HUES64 (cell line): ENCODE data around the gene FAM185A.
"Not testable (repeated sequence)": the region's sequence is repeated elsewhere in the genome, so short reads cannot be mapped to it uniquely, and the experiment has no call there.

Experiments used
- H3K27ac ChIP-seq: 2 replicates; pipeline ENCODE4 v1.7.0; 2013; ENCODE audit warnings: low read depth, low read length, inconsistent platforms
- H3K27me3 ChIP-seq: 2 replicates; pipeline ENCODE4 v1.6.1; 2013; ENCODE audit warnings: mild to moderate bottlenecking, low read length; ENCODE audit not compliant: insufficient read depth
- H3K36me3 ChIP-seq: 2 replicates; pipeline ENCODE4 v1.6.1; 2013; ENCODE audit warnings: mild to moderate bottlenecking, low read length; ENCODE audit not compliant: insufficient read depth
- H3K4me1 ChIP-seq: 2 replicates; pipeline ENCODE4 v1.6.1; 2013; ENCODE audit warnings: mild to moderate bottlenecking, low read length, moderate library complexity; ENCODE audit not compliant: insufficient read depth
- H3K4me3 ChIP-seq: 2 replicates; pipeline ENCODE4 v1.5.1; 2013; ENCODE audit warnings: mild to moderate bottlenecking, low read length, moderate library complexity
- H3K9ac ChIP-seq: 2 replicates; pipeline ENCODE4 v1.6.1; 2013; ENCODE audit warnings: mild to moderate bottlenecking, low read depth, low read length
- H3K9me3 ChIP-seq: 2 replicates; pipeline ENCODE4 v1.6.1; 2013; ENCODE audit warnings: low read depth, low read length; ENCODE audit not compliant: insufficient read depth
- WGBS: fragments of 150-250, 120-280 bp; methylation state at CpG from one replicate; pipeline ENCODE4 v1.1.7; 2013; ENCODE audit warnings: missing lambda C conversion rate; 5-methylcytosine and 5-hydroxymethylcytosine counted together

The FAM185A gene

GRCh38 chr7:102834999-102835398 is 86.2 kb downstream of the FAM185A start:
- H3K36me3 ChIP-seq = no peaks in the 10 kb centered on the region
- H3K9ac ChIP-seq = no peak overlapping the region
- no peak overlapping the region for H3K4me3 ChIP-seq
- no peaks in the 10 kb centered on the region for H3K9me3 ChIP-seq
- no peaks in the 10 kb centered on the region for H3K27me3 ChIP-seq
- no peak overlapping the region for H3K27ac ChIP-seq
- H3K4me1 ChIP-seq = no peaks in the 10 kb centered on the region
- 89% methylated on average over 1 of the region's 1 CpG for WGBS

- Histone ChIP-seq H3K36me3 (no peaks in the 10 kb centered on the region), H3K9ac (no peak overlapping the region), H3K4me1 (no peaks in the 10 kb centered on the region), H3K27me3 (no peaks in the 10 kb centered on the region), H3K9me3 (no peaks in the 10 kb centered on the region), H3K27ac (no peak overlapping the region), H3K4me3 (no peak overlapping the region)
- WGBS = 94% methylated on average over 6 of the region's 6 CpGs
Observed at GRCh38 chr7:102836191-102836919, 87.6 kb downstream of the FAM185A start.

- WGBS = 95% methylated on average over 1 of the region's 1 CpG
- Histone ChIP-seq H3K4me3 (no peak overlapping the region), H3K27me3 (no peaks in the 10 kb centered on the region)
Observed at GRCh38 chr7:102836977-102837376, 88.2 kb downstream of the FAM185A start.

DNA sequence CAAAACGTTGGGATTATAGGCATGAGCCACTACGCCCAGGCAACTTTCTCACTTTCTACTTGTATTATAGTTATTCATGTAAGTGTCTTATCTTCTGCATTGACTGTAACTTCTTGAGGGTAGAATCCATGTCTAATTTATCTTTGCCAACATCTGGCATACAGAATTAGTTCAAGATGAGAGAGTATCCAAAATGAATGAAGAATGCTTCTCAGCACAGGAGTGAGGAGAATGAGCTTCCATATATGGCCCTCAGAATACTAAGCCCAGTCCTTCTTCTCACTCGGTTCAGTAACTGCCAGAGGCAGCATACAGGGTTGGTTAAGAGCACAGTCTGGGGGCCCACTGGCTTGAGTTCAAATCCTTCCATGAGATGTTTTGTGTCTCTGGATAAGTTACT is 89.0 kb downstream of the FAM185A start:
- no peaks in the 10 kb centered on the region for H3K4me1 ChIP-seq
- no peak overlapping the region for H3K27ac ChIP-seq
- H3K36me3 ChIP-seq = no peaks in the 10 kb centered on the region
- H3K9me3 ChIP-seq = no peaks in the 10 kb centered on the region
- no peak overlapping the region for H3K4me3 ChIP-seq
- no peaks in the 10 kb centered on the region for H3K27me3 ChIP-seq
- H3K9ac ChIP-seq = no peak overlapping the region
- 88% methylated on average over 2 of the region's 3 CpGs for WGBS

More at GRCh38 chr7:102836977-102837376, 88.2 kb downstream of the FAM185A start:
- H3K4me1 ChIP-seq = no peaks in the 10 kb centered on the region
- H3K36me3 ChIP-seq = no peaks in the 10 kb centered on the region
- H3K9ac ChIP-seq = no peak overlapping the region
- no peak overlapping the region for H3K27ac ChIP-seq
- no peaks in the 10 kb centered on the region for H3K9me3 ChIP-seq

- 94% methylated on average over 10 of the region's 10 CpGs for WGBS
Observed at GRCh38 chr7:102838572-102839101, 89.8 kb downstream of the FAM185A start.

DNA sequence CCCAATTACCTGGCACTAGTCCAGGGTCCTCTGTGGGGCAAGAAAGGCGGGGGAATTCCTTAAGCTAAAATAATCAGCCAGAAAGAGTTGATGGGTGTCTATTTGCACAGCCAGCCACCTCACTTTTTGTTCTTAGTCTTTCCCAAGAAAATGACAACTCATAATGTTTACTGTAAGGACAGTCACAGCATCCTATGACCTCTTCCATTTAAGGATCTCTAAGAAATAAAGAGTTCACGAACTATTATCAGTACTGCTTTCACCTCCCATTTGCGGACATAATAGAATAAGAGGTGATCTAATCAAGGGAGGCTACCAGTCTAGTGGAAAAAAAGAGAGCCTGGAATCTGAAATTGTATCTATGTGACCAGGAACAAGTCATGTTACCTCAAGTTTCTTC is 91.6 kb downstream of the FAM185A start:
- Histone ChIP-seq H3K9ac (no peak overlapping the region), H3K4me3 (no peak overlapping the region), H3K4me1 (no peaks in the 10 kb centered on the region), H3K27ac (no peak overlapping the region), H3K27me3 (no peaks in the 10 kb centered on the region), H3K36me3 (no peaks in the 10 kb centered on the region), H3K9me3 (no peaks in the 10 kb centered on the region)
- WGBS = 82% methylated on average over 3 of the region's 3 CpGs

More at GRCh38 chr7:102838572-102839101, 89.8 kb downstream of the FAM185A start:
- H3K9me3 ChIP-seq, H3K4me3 ChIP-seq, H3K4me1 ChIP-seq, H3K27ac ChIP-seq, H3K9ac ChIP-seq, H3K27me3 ChIP-seq, H3K36me3 ChIP-seq: not testable (repeated sequence)

DNA sequence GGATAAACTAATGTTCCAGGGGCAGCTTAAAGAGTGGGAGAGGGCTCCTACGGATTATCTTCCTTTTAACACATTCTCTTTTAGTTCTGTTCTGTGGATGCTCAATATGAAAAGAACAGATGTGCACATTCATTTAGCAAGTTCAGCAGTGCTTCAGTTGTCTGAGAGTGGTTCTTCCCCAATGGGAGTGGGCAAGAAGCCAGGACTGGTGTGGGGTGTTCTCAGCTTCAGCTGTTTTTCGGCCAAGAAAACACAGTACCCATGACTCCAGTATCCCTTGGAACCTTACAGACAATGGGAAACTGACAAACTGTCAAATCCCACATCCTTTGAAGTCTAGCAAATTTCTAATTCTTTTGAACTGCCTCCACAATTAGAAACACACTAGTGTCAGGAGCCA is 92.5 kb downstream of the FAM185A start:
- Histone ChIP-seq H3K27ac (no peak overlapping the region), H3K36me3 (no peaks in the 10 kb centered on the region), H3K9me3 (no peaks in the 10 kb centered on the region), H3K4me3 (no peak overlapping the region), H3K4me1 (no peaks in the 10 kb centered on the region), H3K9ac (no peak overlapping the region), H3K27me3 (no peaks in the 10 kb centered on the region)
- WGBS = 98% methylated on average over 2 of the region's 2 CpGs

- H3K4me3 ChIP-seq = no peak overlapping the region
- H3K9ac ChIP-seq = no peak overlapping the region
- no peaks in the 10 kb centered on the region for H3K36me3 ChIP-seq
- no peaks in the 10 kb centered on the region for H3K9me3 ChIP-seq
- H3K27me3 ChIP-seq = no peaks in the 10 kb centered on the region
- H3K4me1 ChIP-seq = no peaks in the 10 kb centered on the region
- H3K27ac ChIP-seq = no peak overlapping the region
Observed at GRCh38 chr7:102842284-102842683, 93.5 kb downstream of the FAM185A start.

DNA sequence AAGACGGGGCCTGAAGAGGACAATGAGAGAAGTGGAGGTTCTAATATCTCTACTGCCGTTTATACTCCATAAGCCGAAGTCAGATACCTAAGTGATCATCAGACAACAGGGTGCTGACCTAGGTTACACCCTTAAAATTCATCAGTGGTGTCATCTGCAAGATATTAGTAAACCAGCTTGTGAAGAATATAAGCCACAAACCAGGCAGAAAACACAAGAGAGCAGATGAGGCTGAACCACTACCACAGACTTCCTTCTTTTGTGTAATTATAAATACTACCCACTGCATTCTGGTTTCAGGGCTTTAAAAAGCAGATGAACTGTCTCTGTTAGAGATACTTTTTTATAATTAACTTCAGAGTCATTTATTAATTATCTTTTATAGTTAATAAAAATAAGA is 95.1 kb downstream of the FAM185A start:
- Histone ChIP-seq H3K27ac (no peak overlapping the region), H3K9ac (no peak overlapping the region), H3K27me3 (no peaks in the 10 kb centered on the region), H3K4me3 (no peak overlapping the region), H3K4me1 (no peaks in the 10 kb centered on the region), H3K9me3 (no peaks in the 10 kb centered on the region), H3K36me3 (no peaks in the 10 kb centered on the region)
- WGBS = 95% methylated on average over 3 of the region's 3 CpGs

GRCh38 chr7:102845346-102845745 is 96.5 kb downstream of the FAM185A start:
- Histone ChIP-seq H3K4me1 (no peaks in the 10 kb centered on the region), H3K4me3 (no peak overlapping the region), H3K27ac (no peak overlapping the region), H3K9me3 (no peaks in the 10 kb centered on the region), H3K9ac (no peak overlapping the region), H3K27me3 (no peaks in the 10 kb centered on the region), H3K36me3 (no peaks in the 10 kb centered on the region)
- 87% methylated on average over 2 of the region's 2 CpGs for WGBS

- H3K27ac ChIP-seq = no peak overlapping the region
- no peaks in the 10 kb centered on the region for H3K36me3 ChIP-seq
- no peaks in the 10 kb centered on the region for H3K9me3 ChIP-seq
- WGBS = 92% methylated on average over 5 of the region's 5 CpGs
- H3K4me3 ChIP-seq = no peak overlapping the region
- H3K27me3 ChIP-seq = no peaks in the 10 kb centered on the region
- H3K4me1 ChIP-seq = no peaks in the 10 kb centered on the region
- no peak overlapping the region for H3K9ac ChIP-seq
Observed at GRCh38 chr7:102849079-102849478, 100.3 kb downstream of the FAM185A start.

GRCh38 chr7:102849538-102849937 is 100.7 kb downstream of the FAM185A start:
- no peak overlapping the region for H3K27ac ChIP-seq

More at GRCh38 chr7:102849538-102849937, 100.7 kb downstream of the FAM185A start:
- 100% methylated on average over 2 of the region's 3 CpGs for WGBS
- H3K9ac ChIP-seq = no peak overlapping the region
- no peak overlapping the region for H3K4me3 ChIP-seq
- no peaks in the 10 kb centered on the region for H3K9me3 ChIP-seq
- no peaks in the 10 kb centered on the region for H3K36me3 ChIP-seq
- H3K27me3 ChIP-seq = no peaks in the 10 kb centered on the region
- H3K4me1 ChIP-seq = no peaks in the 10 kb centered on the region
